GM20431 (cell line): ENCODE data around the gene RFPL3.
"Not testable (repeated sequence)": the region's sequence is repeated elsewhere in the genome, so short reads cannot be mapped to it uniquely, and the experiment has no call there.

ENCODE experiments used
- in situ Hi-C: fragments of 300-500 bp; cut with MseI, MboI; formaldehyde crosslinking; loops from one replicate; pipeline ENCODE4 v1.15.0; 2020; ENCODE audit warnings: low sequenced_read_pairs; ENCODE audit not compliant: unreplicated experiment

The RFPL3 gene

GRCh38 chr22:32348031-32348611, 9.5 kb upstream of the RFPL3 start:
- in situ Hi-C loops: no loop called here

GRCh38 chr22:32351875-32352274, 5.8 kb upstream of the RFPL3 start:
- in situ Hi-C loops: not testable (repeated sequence)

GRCh38 chr22:32352681-32353080, 5.0 kb upstream of the RFPL3 start:
- in situ Hi-C loops: no loop called here

GRCh38 chr22:32353292-32353691, 4.4 kb upstream of the RFPL3 start:
- in situ Hi-C loops: no loop called here

GRCh38 chr22:32353840-32354239, 3.8 kb upstream of the RFPL3 start:
- in situ Hi-C loops: no loop called here

GRCh38 chr22:32354360-32355351, 3.0 kb upstream of the RFPL3 start:
- in situ Hi-C loops: no loop called here

GRCh38 chr22:32355760-32356159, 1.9 kb upstream of the RFPL3 start:
- in situ Hi-C loops: no loop called here

GRCh38 chr22:32360096-32360495, 2.4 kb downstream of the RFPL3 start:
- in situ Hi-C loops: not testable (repeated sequence)

GRCh38 chr22:32361257-32361656, 3.6 kb downstream of the RFPL3 start:
- in situ Hi-C loops: no loop called here

- in situ Hi-C loops: no loop called here
These were observed 6.5 kb downstream of the RFPL3 start for GRCh38 chr22:32364210-32364609.

- in situ Hi-C loops: no loop called here
These were observed 18.2 kb downstream of the RFPL3 start for GRCh38 chr22:32375678-32376450.

GRCh38 chr22:32376681-32377080, 19.0 kb downstream of the RFPL3 start:
- in situ Hi-C loops: no loop called here

- in situ Hi-C loops: no loop called here
These were observed 21.1 kb downstream of the RFPL3 start for GRCh38 chr22:32378707-32379272.

GRCh38 chr22:32380991-32381390, 23.3 kb downstream of the RFPL3 start:
- in situ Hi-C loops: no loop called here

GRCh38 chr22:32385681-32386080, 28.0 kb downstream of the RFPL3 start:
- in situ Hi-C loops: no loop called here

- in situ Hi-C loops: no loop called here
These were observed 32.0 kb downstream of the RFPL3 start for GRCh38 chr22:32389685-32390084.

- in situ Hi-C loops: no loop called here
These were observed 37.4 kb downstream of the RFPL3 start for GRCh38 chr22:32395107-32395506.

GRCh38 chr22:32396255-32396654, 38.6 kb downstream of the RFPL3 start:
- in situ Hi-C loops: no loop called here

GRCh38 chr22:32396746-32397145, 39.1 kb downstream of the RFPL3 start:
- in situ Hi-C loops: no loop called here

- in situ Hi-C loops: no loop called here
These were observed 43.8 kb downstream of the RFPL3 start for GRCh38 chr22:32401486-32401885.
